ENCODE results near the gene CADM2. TPM values are rescaled to one million over a fixed set of nuclear protein-coding genes. Genes with fewer than 3 reads are reported as not detected.

Gene CADM2
- total RNA-seq, 1 experiment from 2014 or later, result not detected

- Mint-ChIP-seq H3K4me3 (ENCODE audit: unreplicated experiment) (no peak overlapping the region), H3K36me3 (ENCODE audit: insufficient read depth, unreplicated experiment) (no peaks in the 10 kb centered on the region), H3K4me1 (ENCODE audit: low read depth, unreplicated experiment) (no peaks in the 10 kb centered on the region), H3K9me3 (ENCODE audit: unreplicated experiment) (no peaks in the 10 kb centered on the region), H3K27me3 (ENCODE audit: insufficient read depth, unreplicated experiment) (no peaks in the 10 kb centered on the region), H3K27ac (ENCODE audit: unreplicated experiment) (no peak overlapping the region)
- H3K9me3 ChIP-seq, result no peaks in the 10 kb centered on the region
- no peaks in the 10 kb centered on the region for H3K27me3 ChIP-seq (replicated peaks; ENCODE audit: control insufficient read depth, insufficient read depth, low read length)
- no peak for TF ChIP-seq CTCF (IDR thresholded peaks at IDR 0.05; ENCODE audit: insufficient read depth in 1 of 2, low read depth in 1 of 2, low read length in 1 of 2, severe bottlenecking in 1 of 2, unreplicated experiment in 1 of 2)
- intact Hi-C loops (cut with micrococcal nuclease; ENCODE audit: unreplicated experiment), result no loop called here
- no peak overlapping the region for H3K4me3 ChIP-seq (ENCODE audit: low read depth, low read length)
- DNase-seq, result no peak
- H3K36me3 ChIP-seq (ENCODE audit: control insufficient read depth, insufficient read depth, low read length), result no peaks in the 10 kb centered on the region
- CTCF ChIA-PET, result no interaction called here
- no peaks in the 10 kb centered on the region for H3K4me1 ChIP-seq
- no TSS peak for BruUV-seq (replicated peaks)
- POLR2A ChIA-PET, result no interaction called here
These were observed 305.6 kb downstream of the CADM2 start for GRCh38 chr3:85264381-85264780.

GRCh38 chr3:85270488-85270887, 311.7 kb downstream of the CADM2 start:
- Histone ChIP-seq H3K27me3 (replicated peaks; ENCODE audit: control insufficient read depth, insufficient read depth, low read length) (no peaks in the 10 kb centered on the region), H3K36me3 (ENCODE audit: control insufficient read depth, insufficient read depth, low read length) (no peaks in the 10 kb centered on the region), H3K9me3 (no peaks in the 10 kb centered on the region), H3K4me3 (ENCODE audit: low read depth, low read length) (no peak overlapping the region), H3K4me1 (no peaks in the 10 kb centered on the region)
- intact Hi-C loops (cut with micrococcal nuclease; ENCODE audit: unreplicated experiment), result no loop called here
- ChIA-PET CTCF (no interaction called here), POLR2A (no interaction called here)
- no peaks in the 10 kb centered on the region for H3K36me3 Mint-ChIP-seq (ENCODE audit: insufficient read depth, unreplicated experiment)
- H3K4me3 Mint-ChIP-seq (ENCODE audit: unreplicated experiment), result no peak overlapping the region
- H3K9me3 Mint-ChIP-seq (ENCODE audit: unreplicated experiment), result no peaks in the 10 kb centered on the region
- no peak overlapping the region for H3K27ac Mint-ChIP-seq (ENCODE audit: unreplicated experiment)
- no peak for TF ChIP-seq CTCF (IDR thresholded peaks at IDR 0.05; ENCODE audit: insufficient read depth in 1 of 2, low read depth in 1 of 2, low read length in 1 of 2, severe bottlenecking in 1 of 2, unreplicated experiment in 1 of 2)
- DNase-seq, result no peak
- no peaks in the 10 kb centered on the region for H3K4me1 Mint-ChIP-seq (ENCODE audit: low read depth, unreplicated experiment)
- no peaks in the 10 kb centered on the region for H3K27me3 Mint-ChIP-seq (ENCODE audit: insufficient read depth, unreplicated experiment)
- no TSS peak for BruUV-seq (replicated peaks)

- Mint-ChIP-seq H3K9me3 (ENCODE audit: unreplicated experiment) (no peaks in the 10 kb centered on the region), H3K27me3 (ENCODE audit: insufficient read depth, unreplicated experiment) (no peaks in the 10 kb centered on the region), H3K4me1 (ENCODE audit: low read depth, unreplicated experiment) (no peaks in the 10 kb centered on the region), H3K27ac (ENCODE audit: unreplicated experiment) (no peak overlapping the region), H3K4me3 (ENCODE audit: unreplicated experiment) (no peak overlapping the region), H3K36me3 (ENCODE audit: insufficient read depth, unreplicated experiment) (no peaks in the 10 kb centered on the region)
- intact Hi-C loops (cut with micrococcal nuclease; ENCODE audit: unreplicated experiment), result no loop called here
- Histone ChIP-seq H3K4me1 (no peaks in the 10 kb centered on the region), H3K9me3 (no peaks in the 10 kb centered on the region), H3K4me3 (ENCODE audit: low read depth, low read length) (no peak overlapping the region), H3K27me3 (replicated peaks; ENCODE audit: control insufficient read depth, insufficient read depth, low read length) (no peaks in the 10 kb centered on the region), H3K36me3 (ENCODE audit: control insufficient read depth, insufficient read depth, low read length) (no peaks in the 10 kb centered on the region)
- BruUV-seq (replicated peaks), result no TSS peak
- POLR2A ChIA-PET, result no interaction called here
- no peak for DNase-seq
- CTCF ChIA-PET, result no interaction called here
- TF ChIP-seq CTCF (IDR thresholded peaks at IDR 0.05; ENCODE audit: insufficient read depth in 1 of 2, low read depth in 1 of 2, low read length in 1 of 2, severe bottlenecking in 1 of 2, unreplicated experiment in 1 of 2), result no peak
These were observed 313.1 kb downstream of the CADM2 start for GRCh38 chr3:85271911-85272310.

Measured in Caco-2 (cell line).